GM18907 (cell line): ENCODE measurements around the gene CSTF1.

Source experiments
- ATAC-seq: cut with Tn5 transposase; IDR thresholded peaks from one replicate; pipeline ENCODE4 v1.9.1; 2021; ENCODE audit warnings: mild to moderate bottlenecking, moderate library complexity; ENCODE audit not compliant: unreplicated experiment

CSTF1 gene

DNA sequence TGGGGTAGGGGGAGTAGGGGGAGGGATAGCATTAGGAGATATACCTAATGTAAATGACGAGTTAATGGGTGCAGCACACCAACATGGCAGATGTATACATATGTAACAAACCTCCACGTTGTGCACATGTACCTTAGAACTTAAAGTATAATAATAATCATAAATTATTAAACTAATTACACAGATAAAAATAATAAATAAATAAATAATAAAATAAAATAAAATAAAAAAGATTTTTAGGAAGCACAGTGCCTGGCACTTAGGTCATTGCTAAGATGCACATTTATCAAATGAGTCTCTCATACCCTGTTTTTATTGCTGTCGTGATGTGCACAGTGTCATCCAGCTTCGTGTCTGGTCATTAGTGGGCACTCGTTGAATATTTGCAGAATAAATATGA lies 57.0 kb downstream of the CSTF1 start:
- no peak for ATAC-seq

DNA sequence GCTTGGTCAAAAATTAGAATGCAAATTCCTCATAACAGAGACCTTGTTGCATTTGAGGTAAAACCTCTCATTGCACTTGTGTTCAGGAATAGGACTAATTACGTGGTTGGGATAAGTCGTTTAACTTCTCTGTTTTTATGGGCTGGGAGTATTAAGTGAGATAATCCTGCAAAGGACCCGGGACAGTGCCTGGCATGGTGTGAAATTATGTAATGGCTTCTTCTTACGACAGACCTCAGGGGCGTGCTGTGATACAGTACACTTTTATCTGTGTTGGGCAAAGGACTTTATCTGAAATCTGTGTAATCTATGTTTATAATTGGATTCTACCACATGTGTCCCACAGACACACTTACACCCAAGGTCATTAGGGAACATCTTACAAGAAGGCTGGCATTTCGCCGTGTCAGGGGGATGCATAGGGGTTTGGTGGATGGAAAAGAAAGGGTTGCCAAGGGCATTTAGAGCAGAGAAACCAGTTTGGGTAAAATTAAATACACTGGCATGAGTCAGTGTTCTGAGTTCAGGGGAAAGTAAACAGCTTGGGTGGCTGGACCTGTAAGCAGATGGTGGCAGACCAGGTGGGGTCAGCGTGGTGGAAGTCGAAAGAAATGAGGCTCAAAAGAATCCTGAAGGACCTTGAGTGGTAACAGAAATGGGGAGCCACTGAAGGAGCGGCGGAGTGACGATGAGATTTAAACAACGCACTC lies 58.8 kb downstream of the CSTF1 start:
- ATAC-seq: no peak

DNA sequence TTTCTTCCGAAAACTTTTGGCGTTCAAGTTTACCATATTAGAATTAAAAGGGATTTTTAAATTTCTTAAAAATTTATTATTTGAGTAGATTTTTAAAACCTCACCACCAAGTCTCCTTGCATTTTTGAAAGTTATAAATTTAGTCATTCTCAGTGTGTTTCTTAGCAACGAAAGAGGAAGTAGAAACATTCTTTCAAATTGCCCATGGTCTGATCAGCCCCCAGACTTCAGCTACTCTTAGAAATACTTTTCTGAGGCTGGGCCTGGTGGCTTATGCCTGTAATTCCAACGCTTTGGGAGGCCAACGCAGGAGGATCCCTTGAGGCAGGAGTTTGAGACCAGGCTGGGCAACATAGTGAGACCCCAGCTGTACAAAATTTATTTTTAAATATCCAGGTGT lies 60.9 kb downstream of the CSTF1 start:
- ATAC-seq: peak; percentile 70

DNA sequence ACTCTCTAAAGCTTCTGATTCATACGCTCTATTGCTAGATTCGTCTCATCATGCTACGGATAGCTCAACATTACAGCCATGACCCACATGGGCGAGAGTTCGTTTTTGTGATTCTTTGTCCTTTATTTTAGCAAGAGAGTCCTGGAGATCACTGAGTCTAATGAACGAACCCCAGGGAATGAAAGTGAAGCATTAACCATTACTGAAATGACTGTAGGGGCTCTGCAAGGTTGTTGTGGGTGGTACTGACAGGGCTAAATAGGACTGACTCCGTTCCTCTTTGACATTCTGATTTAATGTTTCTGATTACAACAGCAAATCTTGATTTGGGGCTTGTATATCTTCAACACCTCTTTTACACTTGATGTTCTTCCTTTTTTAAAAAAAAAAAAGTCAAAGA lies 62.3 kb downstream of the CSTF1 start:
- peak; percentile 81 for ATAC-seq
